ENCODE data around the gene WRAP73. TPM values are rescaled to one million over a fixed set of nuclear protein-coding genes. Genes with fewer than 3 reads are reported as not detected.

Gene WRAP73
- total RNA-seq, 1 donor from 2014 or later: 15.6 TPM

- DNase-seq (ENCODE audit: low read depth) (no peak), FAIRE-seq (no peak)
- Histone ChIP-seq H4K20me1 (ENCODE audit: insufficient read depth, low read length) (no peaks in the 10 kb centered on the region), H3K9me3 (ENCODE audit: insufficient read depth, low read depth, low read length) (no peaks in the 10 kb centered on the region), H3K27ac (ENCODE audit: low read depth, low read length) (no peak overlapping the region), H3K36me3 (ENCODE audit: insufficient read depth, low read length) (no peaks in the 10 kb centered on the region), H2AFZ (ENCODE audit: low read depth, low read length) (no peak overlapping the region), H3K27me3 (ENCODE audit: insufficient read depth, low read length) (peaks cover 6% of the 10 kb centered on the region), H3K79me2 (ENCODE audit: insufficient read depth, low read length) (no peaks in the 10 kb centered on the region), H3K4me3 (ENCODE audit: insufficient read depth, low read depth, low read length) (no peak overlapping the region), H3K9ac (ENCODE audit: low read length) (no peak overlapping the region), H3K4me1 (ENCODE audit: insufficient read depth, low read length) (no peaks in the 10 kb centered on the region), H3K4me2 (ENCODE audit: low read length) (no peak overlapping the region)
- H3K9me3 Mint-ChIP-seq (ENCODE audit: unreplicated experiment): peaks cover 3% of the 10 kb centered on the region
- no peak overlapping the region for H3K4me3 Mint-ChIP-seq (ENCODE audit: unreplicated experiment)
- no peak overlapping the region for H3K27ac Mint-ChIP-seq (ENCODE audit: unreplicated experiment)
- no peaks in the 10 kb centered on the region for H3K36me3 Mint-ChIP-seq (ENCODE audit: low read depth, unreplicated experiment)
- TF ChIP-seq EZH2 (IDR thresholded peaks at IDR 0.05; ENCODE audit: insufficient read depth, low read length): no peak
- no peak for TF ChIP-seq CTCF (IDR thresholded peaks at IDR 0.05; ENCODE audit: insufficient read depth, low read depth, low read length)
- no peaks in the 10 kb centered on the region for H3K4me1 Mint-ChIP-seq (ENCODE audit: low read depth, unreplicated experiment)
- peaks cover 23% of the 10 kb centered on the region for H3K27me3 Mint-ChIP-seq (ENCODE audit: low read depth, unreplicated experiment)
These were observed 30.8 kb upstream of the WRAP73 start for GRCh38 chr1:3680488-3681230.

DNA sequence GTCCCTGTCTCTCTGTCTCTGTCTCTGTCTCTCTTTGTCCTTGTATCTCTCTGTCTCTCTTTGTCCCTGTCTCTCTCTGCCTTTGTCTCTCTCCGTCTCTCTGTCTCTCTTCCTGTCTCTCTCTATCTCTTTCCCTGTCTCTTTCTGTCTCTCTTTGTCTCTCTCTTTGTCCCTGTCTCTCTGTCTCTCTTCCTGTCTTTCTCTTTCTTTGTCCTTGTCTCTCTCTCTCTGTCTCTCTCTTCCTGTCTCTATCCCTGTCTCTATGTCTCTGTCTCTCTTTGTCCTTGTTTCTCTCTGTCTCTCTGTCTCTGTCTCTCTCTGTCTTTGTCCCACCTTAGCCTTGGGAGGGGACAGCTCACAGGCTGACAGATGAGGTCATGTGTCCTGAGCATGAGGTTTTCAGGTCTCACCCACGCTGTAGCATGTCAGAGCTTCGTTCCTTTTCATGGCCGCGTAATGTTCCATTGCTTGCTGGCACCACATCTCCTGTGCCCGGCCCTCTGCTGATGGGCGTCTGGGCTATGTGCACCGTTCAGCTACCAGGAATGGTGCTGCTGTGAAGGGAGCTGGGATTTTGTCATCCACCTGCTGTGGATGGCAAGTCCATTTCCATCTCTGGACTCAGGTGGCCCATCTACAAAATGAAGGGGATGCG, 30.0 kb upstream of the WRAP73 start:
- peaks cover 6% of the 10 kb centered on the region for H3K27me3 ChIP-seq (ENCODE audit: insufficient read depth, low read length)
- no peaks in the 10 kb centered on the region for H3K79me2 ChIP-seq (ENCODE audit: insufficient read depth, low read length)
- H4K20me1 ChIP-seq (ENCODE audit: insufficient read depth, low read length): no peaks in the 10 kb centered on the region
- no peaks in the 10 kb centered on the region for H3K36me3 ChIP-seq (ENCODE audit: insufficient read depth, low read length)
- TF ChIP-seq EZH2 (IDR thresholded peaks at IDR 0.05; ENCODE audit: insufficient read depth, low read length): no peak
- no peak for TF ChIP-seq CTCF (IDR thresholded peaks at IDR 0.05; ENCODE audit: insufficient read depth, low read depth, low read length)
- Mint-ChIP-seq H3K4me1 (ENCODE audit: low read depth, unreplicated experiment) (no peaks in the 10 kb centered on the region), H3K9me3 (ENCODE audit: unreplicated experiment) (peaks cover 3% of the 10 kb centered on the region), H3K4me3 (ENCODE audit: unreplicated experiment) (no peak overlapping the region), H3K27ac (ENCODE audit: unreplicated experiment) (no peak overlapping the region), H3K36me3 (ENCODE audit: low read depth, unreplicated experiment) (no peaks in the 10 kb centered on the region), H3K27me3 (ENCODE audit: low read depth, unreplicated experiment) (peaks cover 23% of the 10 kb centered on the region)
- H3K9me3 ChIP-seq (ENCODE audit: insufficient read depth, low read depth, low read length): no peaks in the 10 kb centered on the region
- H3K4me2 ChIP-seq (ENCODE audit: low read length): no peak overlapping the region
- no peak overlapping the region for H2AFZ ChIP-seq (ENCODE audit: low read depth, low read length)
- no peak overlapping the region for H3K27ac ChIP-seq (ENCODE audit: low read depth, low read length)
- FAIRE-seq (no peak), DNase-seq (ENCODE audit: low read depth) (no peak)
- H3K9ac ChIP-seq (ENCODE audit: low read length): no peak overlapping the region
- H3K4me3 ChIP-seq (ENCODE audit: insufficient read depth, low read depth, low read length): no peak overlapping the region
- H3K4me1 ChIP-seq (ENCODE audit: insufficient read depth, low read length): no peaks in the 10 kb centered on the region

- H3K4me3 Mint-ChIP-seq (ENCODE audit: unreplicated experiment): no peak overlapping the region
- no peaks in the 10 kb centered on the region for H3K4me1 ChIP-seq (ENCODE audit: insufficient read depth, low read length)
- no peak overlapping the region for H2AFZ ChIP-seq (ENCODE audit: low read depth, low read length)
- H3K4me2 ChIP-seq (ENCODE audit: low read length): no peak overlapping the region
- H3K79me2 ChIP-seq (ENCODE audit: insufficient read depth, low read length): no peaks in the 10 kb centered on the region
- H3K4me1 Mint-ChIP-seq (ENCODE audit: low read depth, unreplicated experiment): no peaks in the 10 kb centered on the region
- H3K9me3 ChIP-seq (ENCODE audit: insufficient read depth, low read depth, low read length): no peaks in the 10 kb centered on the region
- TF ChIP-seq EZH2 (IDR thresholded peaks at IDR 0.05; ENCODE audit: insufficient read depth, low read length) (no peak), CTCF (IDR thresholded peaks at IDR 0.05; ENCODE audit: insufficient read depth, low read depth, low read length) (no peak)
- FAIRE-seq (no peak), DNase-seq (ENCODE audit: low read depth) (no peak)
- no peak overlapping the region for H3K9ac ChIP-seq (ENCODE audit: low read length)
- H3K36me3 Mint-ChIP-seq (ENCODE audit: low read depth, unreplicated experiment): no peaks in the 10 kb centered on the region
- peaks cover 6% of the 10 kb centered on the region for H3K27me3 ChIP-seq (ENCODE audit: insufficient read depth, low read length)
- no peak overlapping the region for H3K27ac ChIP-seq (ENCODE audit: low read depth, low read length)
- peaks cover 3% of the 10 kb centered on the region for H3K9me3 Mint-ChIP-seq (ENCODE audit: unreplicated experiment)
- H4K20me1 ChIP-seq (ENCODE audit: insufficient read depth, low read length): no peaks in the 10 kb centered on the region
- H3K27ac Mint-ChIP-seq (ENCODE audit: unreplicated experiment): no peak overlapping the region
- no peak overlapping the region for H3K4me3 ChIP-seq (ENCODE audit: insufficient read depth, low read depth, low read length)
- peaks cover 23% of the 10 kb centered on the region for H3K27me3 Mint-ChIP-seq (ENCODE audit: low read depth, unreplicated experiment)
- no peaks in the 10 kb centered on the region for H3K36me3 ChIP-seq (ENCODE audit: insufficient read depth, low read length)
These were observed 29.2 kb upstream of the WRAP73 start for GRCh38 chr1:3679098-3679555.
